GM12873 (cell line): ENCODE results near the gene ATE1.

Source experiments
- CTCF ChIP-seq: IDR thresholded peaks from 2 replicates; pipeline ENCODE4 v1.5.1; 2012; ENCODE audit warnings: low read depth, mild to moderate bottlenecking, moderate library complexity, low read length, control low read depth; ENCODE audit not compliant: insufficient read depth; ENCODE audit errors: missing control alignments

Gene ATE1

GRCh38 chr10:121715076-121715475 lies 212.8 kb downstream of the ATE1 start:
- TF ChIP-seq CTCF: no peak

GRCh38 chr10:121713486-121713885 lies 214.3 kb downstream of the ATE1 start:
- TF ChIP-seq CTCF: no peak

- no peak for TF ChIP-seq CTCF
Observed at GRCh38 chr10:121710971-121711370, 216.9 kb downstream of the ATE1 start.

GRCh38 chr10:121710207-121710606 lies 217.6 kb downstream of the ATE1 start:
- no peak for TF ChIP-seq CTCF

- TF ChIP-seq CTCF: no peak
Observed at GRCh38 chr10:121709675-121710073, 218.2 kb downstream of the ATE1 start.

- TF ChIP-seq CTCF: no peak
Observed at GRCh38 chr10:121708728-121709674, 218.8 kb downstream of the ATE1 start.

GRCh38 chr10:121702351-121703320 lies 225.2 kb downstream of the ATE1 start:
- TF ChIP-seq CTCF: no peak
